Type B pancreatic cell (in vitro differentiated cells): ENCODE measurements around the gene XRCC6. TPM values are rescaled to one million over a fixed set of nuclear protein-coding genes. Genes with fewer than 3 reads are reported as not detected.
"Not testable (repeated sequence)": the region's sequence is repeated elsewhere in the genome, so short reads cannot be mapped to it uniquely, and the experiment has no call there.

Experiments
- DNase-seq: peaks from one replicate; pipeline ENCODE4 v3.0.0; 2021; ENCODE audit warnings: mixed read lengths; ENCODE audit not compliant: unreplicated experiment; ENCODE audit errors: extremely low spot score
- H3K27ac Mint-ChIP-seq: 2 replicates; pipeline ENCODE4 v1.8.0; 2021; ENCODE audit warnings: mild to moderate bottlenecking, mixed read lengths
- H3K27me3 Mint-ChIP-seq: 2 replicates; pipeline ENCODE4 v1.8.0; 2021; ENCODE audit warnings: mixed read lengths
- H3K36me3 Mint-ChIP-seq: 2 replicates; pipeline ENCODE4 v1.8.0; 2021; ENCODE audit warnings: mixed read lengths
- H3K4me1 Mint-ChIP-seq: one replicate; pipeline ENCODE4 v1.8.0; 2021; ENCODE audit warnings: mixed read lengths; ENCODE audit not compliant: unreplicated experiment
- H3K4me3 Mint-ChIP-seq: 2 replicates; pipeline ENCODE4 v1.8.0; 2021; ENCODE audit warnings: mild to moderate bottlenecking, mixed read lengths
- H3K9me3 Mint-ChIP-seq: 2 replicates; pipeline ENCODE4 v1.8.0; 2021; ENCODE audit warnings: mixed read lengths
- total RNA-seq: library from RNA; stranded (reverse); gene quantifications from 2 replicates; pipeline ENCODE4 v1.2.1, GENCODE V29; 2021; ENCODE audit warnings: low replicate concordance
- TF ChIP-seq, protein P1 (sequence below): fragments of 200-600 bp; sonication (generic); conservative IDR thresholded peaks from 2 replicates; pipeline ENCODE4 v1.5.0; 2021; ENCODE audit warnings: antibody characterized with exemption, mild to moderate bottlenecking

Gene XRCC6
- total RNA-seq, 1 donor from 2014 or later: 302 TPM

- Mint-ChIP-seq H3K36me3 (peaks cover 13% of the 10 kb centered on the region), H3K4me3 (peak within 1 kb of the TSS; percentile 95), H3K27me3 (no peaks in the 10 kb centered on the region), H3K4me1 (peaks cover 30% of the 10 kb centered on the region), H3K9me3 (no peaks in the 10 kb centered on the region), H3K27ac (peak within 1 kb of the TSS; percentile 97)
- TF ChIP-seq, protein P1, sequence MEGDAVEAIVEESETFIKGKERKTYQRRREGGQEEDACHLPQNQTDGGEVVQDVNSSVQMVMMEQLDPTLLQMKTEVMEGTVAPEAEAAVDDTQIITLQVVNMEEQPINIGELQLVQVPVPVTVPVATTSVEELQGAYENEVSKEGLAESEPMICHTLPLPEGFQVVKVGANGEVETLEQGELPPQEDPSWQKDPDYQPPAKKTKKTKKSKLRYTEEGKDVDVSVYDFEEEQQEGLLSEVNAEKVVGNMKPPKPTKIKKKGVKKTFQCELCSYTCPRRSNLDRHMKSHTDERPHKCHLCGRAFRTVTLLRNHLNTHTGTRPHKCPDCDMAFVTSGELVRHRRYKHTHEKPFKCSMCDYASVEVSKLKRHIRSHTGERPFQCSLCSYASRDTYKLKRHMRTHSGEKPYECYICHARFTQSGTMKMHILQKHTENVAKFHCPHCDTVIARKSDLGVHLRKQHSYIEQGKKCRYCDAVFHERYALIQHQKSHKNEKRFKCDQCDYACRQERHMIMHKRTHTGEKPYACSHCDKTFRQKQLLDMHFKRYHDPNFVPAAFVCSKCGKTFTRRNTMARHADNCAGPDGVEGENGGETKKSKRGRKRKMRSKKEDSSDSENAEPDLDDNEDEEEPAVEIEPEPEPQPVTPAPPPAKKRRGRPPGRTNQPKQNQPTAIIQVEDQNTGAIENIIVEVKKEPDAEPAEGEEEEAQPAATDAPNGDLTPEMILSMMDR: no peak
- no peak for DNase-seq
These were observed 451 bp upstream of the XRCC6 start, which contains the start of gene DESI1 for GRCh38 chr22:41620589-41621098. Gene DESI1 (minus strand): TSS chr22:41621043. CDS start chr22:41620839, 204 bp downstream.

DNA sequence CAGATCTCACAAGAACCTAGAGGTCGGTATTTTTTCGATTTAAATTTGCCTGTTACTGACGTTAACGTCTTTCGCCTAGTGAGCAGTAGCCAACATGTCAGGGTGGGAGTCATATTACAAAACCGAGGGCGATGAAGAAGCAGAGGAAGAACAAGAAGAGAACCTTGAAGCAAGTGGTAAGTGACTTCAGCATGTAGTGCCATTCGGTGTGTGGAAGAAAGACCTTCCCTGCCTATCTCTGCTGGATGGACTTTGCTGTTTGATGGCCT is 750 bp downstream of the XRCC6 start:
- Mint-ChIP-seq H3K4me1 (peaks cover 25% of the 10 kb centered on the region), H3K27ac (peak overlapping the region; percentile 97)
- TF ChIP-seq, protein P1: no peak

DNA sequence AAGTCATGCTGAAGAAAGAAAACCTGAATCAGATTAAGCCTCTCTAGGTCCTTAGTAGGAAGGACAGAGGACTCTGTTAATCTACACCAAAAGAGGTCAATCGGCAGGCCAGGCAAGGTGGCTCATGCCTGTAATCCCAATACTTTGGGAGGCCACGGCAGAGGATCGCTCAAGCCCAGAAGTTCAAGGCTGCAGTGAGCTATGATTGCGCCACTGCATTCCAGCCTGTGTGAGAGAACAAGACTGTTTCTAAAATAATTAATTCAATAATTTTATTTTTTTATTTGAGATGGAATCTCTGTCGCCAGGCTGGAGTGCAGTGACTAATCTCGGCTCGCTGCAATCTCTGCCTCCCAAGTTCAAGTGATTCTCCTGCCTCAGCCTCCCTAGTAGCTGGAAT is 4.5 kb downstream of the XRCC6 start:
- Mint-ChIP-seq H3K4me3 (no peak overlapping the region), H3K36me3 (peaks cover 38% of the 10 kb centered on the region)

More for the DNA sequence above, 750 bp downstream of the XRCC6 start:
- Mint-ChIP-seq H3K4me3 (peak overlapping the region; percentile 95), H3K9me3 (no peaks in the 10 kb centered on the region), H3K36me3 (peaks cover 14% of the 10 kb centered on the region), H3K27me3 (no peaks in the 10 kb centered on the region)
- DNase-seq: no peak

GRCh38 chr22:41631115-41631514 is 10.0 kb downstream of the XRCC6 start:
- not testable (repeated sequence) for H3K27me3 Mint-ChIP-seq, H3K27ac Mint-ChIP-seq, H3K4me3 Mint-ChIP-seq, H3K4me1 Mint-ChIP-seq, H3K9me3 Mint-ChIP-seq, DNase-seq
- H3K36me3 Mint-ChIP-seq: peaks cover 33% of the 10 kb centered on the region

More for the DNA sequence above, 4.5 kb downstream of the XRCC6 start:
- H3K27me3 Mint-ChIP-seq: no peaks in the 10 kb centered on the region
- H3K9me3 Mint-ChIP-seq: peaks cover 4% of the 10 kb centered on the region
- no peak for DNase-seq
- TF ChIP-seq, protein P1: no peak
- H3K4me1 Mint-ChIP-seq: peaks cover 8% of the 10 kb centered on the region
- no peak overlapping the region for H3K27ac Mint-ChIP-seq

DNA sequence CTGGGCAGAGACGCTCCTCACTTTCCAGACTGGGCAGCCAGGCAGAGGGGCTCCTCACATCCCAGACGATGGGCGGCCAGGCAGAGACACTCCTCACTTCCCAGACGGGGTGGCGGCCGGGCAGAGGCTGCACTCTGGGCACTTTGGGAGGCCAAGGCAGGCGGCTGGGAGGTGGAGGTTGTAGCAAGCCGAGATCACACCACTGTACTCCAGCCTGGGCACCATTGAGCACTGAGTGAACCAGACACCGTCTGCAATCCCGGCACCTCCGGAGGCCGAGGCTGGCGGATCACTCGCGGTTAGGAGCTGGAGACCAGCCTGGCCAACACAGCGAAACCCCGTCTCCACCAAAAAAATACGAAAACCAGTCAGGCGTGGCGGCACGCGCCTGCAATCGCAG is 10.5 kb downstream of the XRCC6 start:
- H3K27me3 Mint-ChIP-seq, H3K27ac Mint-ChIP-seq: not testable (repeated sequence)
- peaks cover 37% of the 10 kb centered on the region for H3K36me3 Mint-ChIP-seq

GRCh38 chr22:41634610-41635009 is 13.5 kb downstream of the XRCC6 start:
- H3K4me1 Mint-ChIP-seq, DNase-seq, H3K4me3 Mint-ChIP-seq, H3K27me3 Mint-ChIP-seq, H3K27ac Mint-ChIP-seq, H3K9me3 Mint-ChIP-seq: not testable (repeated sequence)
- H3K36me3 Mint-ChIP-seq: peaks cover 20% of the 10 kb centered on the region

More for the DNA sequence above, 10.5 kb downstream of the XRCC6 start:
- H3K4me1 Mint-ChIP-seq, H3K4me3 Mint-ChIP-seq, DNase-seq, H3K9me3 Mint-ChIP-seq: not testable (repeated sequence)

GRCh38 chr22:41636467-41636866 is 15.4 kb downstream of the XRCC6 start:
- Mint-ChIP-seq H3K4me1 (no peaks in the 10 kb centered on the region), H3K27me3 (no peaks in the 10 kb centered on the region), H3K27ac (no peak overlapping the region), H3K36me3 (peaks cover 27% of the 10 kb centered on the region), H3K4me3 (no peak overlapping the region), H3K9me3 (no peaks in the 10 kb centered on the region)
- TF ChIP-seq, protein P1: no peak
- DNase-seq: no peak

DNA sequence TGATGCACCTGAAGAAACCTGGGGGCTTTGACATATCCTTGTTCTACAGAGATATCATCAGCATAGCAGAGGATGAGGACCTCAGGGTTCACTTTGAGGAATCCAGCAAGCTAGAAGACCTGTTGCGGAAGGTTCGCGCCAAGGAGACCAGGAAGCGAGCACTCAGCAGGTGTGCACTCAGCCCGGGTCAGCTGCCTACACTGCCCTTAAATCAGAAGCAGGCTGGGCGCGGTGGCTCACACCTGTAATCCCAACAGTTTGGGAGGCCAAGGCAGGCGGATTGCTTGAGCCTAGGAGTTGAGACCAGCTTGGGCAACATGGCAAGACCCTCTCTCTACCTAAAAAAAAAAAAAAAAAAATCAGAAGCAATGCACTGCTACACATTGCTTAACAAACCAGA is 16.5 kb downstream of the XRCC6 start:
- H3K9me3 Mint-ChIP-seq, DNase-seq, H3K27ac Mint-ChIP-seq, H3K4me1 Mint-ChIP-seq, H3K27me3 Mint-ChIP-seq, H3K4me3 Mint-ChIP-seq: not testable (repeated sequence)
- H3K36me3 Mint-ChIP-seq: peaks cover 38% of the 10 kb centered on the region
